Gastrocnemius medialis (tissue), 4 donors: ENCODE results near the gene VEZT. TPM values are rescaled to one million over a fixed set of nuclear protein-coding genes. Genes with fewer than 3 reads are reported as not detected.

ENCODE experiments used
- ATAC-seq, 2 donors: fragments of 150-250 bp; one replicate each; pipeline ENCODE4 v1.9.1; 2016
- DNase-seq, 2 donors: peaks; one replicate each; pipeline ENCODE4 v3.0.0-alpha.2; 2019
- H3K27ac ChIP-seq, 4 donors: fragments of 200-600 bp; sonication (generic); 1 replicate in 1 of 4; 2 replicates in 3 of 4; pipeline ENCODE4 v1.5.1; 2016 to 2018; ENCODE audit warnings: mild to moderate bottlenecking in 2 of 4, moderate library complexity in 1 of 4
- H3K27me3 ChIP-seq, 3 donors: fragments of 200-600 bp; sonication (generic) in 2 of 3; 1 replicate in 1 of 3; 2 replicates in 2 of 3; pipeline versions ENCODE4 v1.5.1 to v1.6.0; 2016 to 2019; ENCODE audit warnings: mild to moderate bottlenecking in 1 of 3, moderate library complexity in 1 of 3
- H3K36me3 ChIP-seq, 2 donors: fragments of 200-600 bp; sonication (generic) in 1 of 2; one replicate each; pipeline ENCODE4 v1.5.1; 2017 to 2018
- H3K4me1 ChIP-seq, 2 donors: fragments of 200-600 bp; sonication (generic) in 1 of 2; one replicate each; pipeline ENCODE4 v1.5.1; 2016 to 2017; ENCODE audit warnings: mild to moderate bottlenecking in 2 of 2
- H3K4me3 ChIP-seq, 4 donors: fragments of 200-600 bp; sonication (generic) in 3 of 4; 1 replicate in 1 of 4; 2 replicates in 3 of 4; pipeline ENCODE4 v1.5.1; 2016 to 2019; ENCODE audit warnings: mild to moderate bottlenecking in 2 of 4
- H3K9me3 ChIP-seq, 3 donors: fragments of 200-600 bp; sonication (generic) in 2 of 3; 1 replicate in 1 of 3; 2 replicates in 2 of 3; pipeline ENCODE4 v1.5.1; 2016 to 2019
- CTCF ChIP-seq, 5 experiments: fragments of 450-650 bp in 3 of 5; fragments of 200-600 bp in 2 of 5; sonication (generic) in 2 of 5; IDR thresholded peaks in 4 of 5; conservative IDR thresholded peaks in 1 of 5; 1 replicate in 4 of 5; 2 replicates in 1 of 5; pipeline ENCODE4 v1.5.1; 2016 to 2019; ENCODE audit warnings: antibody characterized with exemption in 5 of 5, mild to moderate bottlenecking in 3 of 5, moderate library complexity in 3 of 5
- POLR2A ChIP-seq, 2 donors: fragments of 450-650 bp; IDR thresholded peaks; one replicate each; pipeline ENCODE4 v1.6.1; 2017; ENCODE audit warnings: antibody characterized with exemption in 2 of 2, mild to moderate bottlenecking in 2 of 2, moderate library complexity in 2 of 2
- in situ Hi-C, 4 donors: fragments of 200-750 bp; cut with MboI; loops; one replicate each; pipeline versions ENCODE4 v1.15.0 to v1.8.0; 2017; ENCODE audit warnings: low sequenced_read_pairs in 4 of 4
- intact Hi-C: fragments of 100-400 bp; cut with DNase I; formaldehyde crosslinking; loops from one replicate; pipeline ENCODE4 v1.15.1; 2023; ENCODE audit warnings: low total_unique reads
- total RNA-seq, 4 donors: library from RNA; depleted of rRNA; stranded (reverse); fragments of >200 nt; gene quantifications; one replicate each; pipeline versions ENCODE4 v1.1.0 to v1.2.3, GENCODE V29; 2016

The VEZT gene
- total RNA-seq, 4 donors from 2014 or later, result 100 to 131 (median 118) TPM

DNA sequence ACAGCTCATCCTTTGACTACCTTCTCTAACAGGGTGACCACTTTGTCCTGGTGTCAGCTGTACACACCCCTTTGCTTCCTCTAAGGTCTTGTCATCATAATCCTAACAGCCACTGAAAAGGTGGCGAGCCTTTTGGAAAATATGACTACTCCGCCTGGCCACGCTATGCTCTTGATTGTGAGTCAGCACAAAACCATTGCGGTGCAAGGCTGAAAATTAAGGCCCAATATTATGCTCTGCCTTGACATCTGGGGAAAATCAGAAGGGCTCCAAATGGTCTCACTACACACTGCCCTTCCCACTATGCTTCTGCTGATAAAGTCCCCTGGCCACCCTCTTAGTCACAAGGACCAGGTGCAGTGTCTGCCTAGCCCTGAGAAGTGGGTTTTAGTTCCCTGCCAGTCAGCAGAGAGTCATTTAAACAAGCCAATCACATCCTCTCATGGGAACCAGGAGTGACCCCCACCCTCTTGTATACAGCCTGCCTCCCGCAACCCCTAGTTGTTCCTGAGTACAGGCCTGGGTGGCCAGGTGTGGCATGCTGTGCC lies 34.7 kb upstream of the VEZT start:
- DNase-seq (no peak), ATAC-seq (no peak)
- Histone ChIP-seq H3K4me1 (no peaks in the 10 kb centered on the region), H3K27ac (no peak overlapping the region), H3K9me3 (no peaks in the 10 kb centered on the region), H3K4me3 (no peak overlapping the region), H3K27me3 (no peaks in the 10 kb centered on the region), H3K36me3 (no peaks in the 10 kb centered on the region)
- in situ Hi-C loops (no loop called here), intact Hi-C loops (no loop called here)
- no peak for TF ChIP-seq POLR2A (IDR thresholded peaks at IDR 0.05)
- no peak for TF ChIP-seq CTCF (IDR thresholded peaks at IDR 0.05 in 4 of 5, conservative IDR thresholded peaks at IDR 0.05 in 1 of 5)

DNA sequence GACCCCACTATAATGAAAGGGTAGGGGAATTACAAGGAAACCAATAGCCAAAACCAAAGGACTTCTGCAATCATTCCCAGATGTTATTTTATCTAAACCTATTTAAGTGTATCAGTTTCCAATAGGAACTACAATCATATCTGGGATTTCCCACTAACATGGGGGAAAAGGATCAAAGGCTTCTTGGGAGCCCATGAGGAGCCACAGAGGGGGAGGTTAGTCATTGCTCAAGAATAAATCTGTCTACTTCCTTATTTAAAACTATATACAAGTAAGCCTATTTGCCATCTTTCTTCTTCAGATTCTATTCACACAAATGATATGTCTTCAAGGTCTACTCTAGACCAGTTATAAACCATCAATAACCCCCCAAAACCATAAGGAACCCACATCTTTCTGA lies 33.5 kb upstream of the VEZT start:
- no peaks in the 10 kb centered on the region for H3K27me3 ChIP-seq
- TF ChIP-seq CTCF (IDR thresholded peaks at IDR 0.05 in 4 of 5, conservative IDR thresholded peaks at IDR 0.05 in 1 of 5) (no peak), POLR2A (IDR thresholded peaks at IDR 0.05) (no peak)
- H3K4me1 ChIP-seq, result no peaks in the 10 kb centered on the region
- no peaks in the 10 kb centered on the region for H3K9me3 ChIP-seq
- no peaks in the 10 kb centered on the region for H3K36me3 ChIP-seq
- DNase-seq, result no peak
- in situ Hi-C loops, result no loop called here
- intact Hi-C loops, result no loop called here
- no peak for ATAC-seq
- no peak overlapping the region for H3K4me3 ChIP-seq
- H3K27ac ChIP-seq, result no peak overlapping the region

DNA sequence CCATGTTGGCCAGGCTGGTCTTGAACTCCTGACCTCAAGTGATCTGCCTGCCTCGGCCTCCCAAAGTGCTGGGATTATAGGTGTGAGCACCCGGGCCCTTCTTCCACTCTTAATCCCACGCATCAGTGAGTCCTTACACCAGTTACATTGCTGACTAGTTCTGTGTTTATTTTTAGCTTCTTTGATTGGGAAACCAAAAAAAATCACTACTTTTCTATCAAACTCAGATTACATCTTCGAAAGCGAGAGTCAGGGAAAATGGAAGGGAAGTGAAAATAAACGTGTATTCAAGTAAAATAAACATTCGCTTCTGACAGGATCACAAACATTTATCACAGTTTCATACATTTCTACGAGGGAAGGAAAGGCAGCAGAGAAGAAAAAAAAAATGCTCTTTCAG lies 32.5 kb upstream of the VEZT start:
- in situ Hi-C loops, result no loop called here

DNA sequence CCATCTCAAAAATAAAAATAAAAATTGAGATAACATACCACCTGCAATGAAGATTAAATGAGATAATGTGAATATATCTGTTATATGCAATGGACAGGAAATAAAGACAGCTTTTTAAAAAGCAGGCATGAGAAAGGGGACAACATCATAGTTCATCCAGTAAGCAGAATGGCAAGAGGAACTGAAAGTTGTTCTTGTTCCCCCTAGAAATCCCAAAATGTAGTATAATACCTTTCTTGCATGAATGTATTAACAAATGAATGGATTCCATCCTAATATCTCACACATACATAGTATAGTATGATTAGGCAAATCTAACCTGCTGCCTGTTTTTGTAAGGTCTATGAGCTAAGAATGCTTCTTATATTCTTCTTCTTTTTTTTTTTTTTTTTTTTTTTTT lies 31.8 kb upstream of the VEZT start:
- H3K27me3 ChIP-seq, result no peaks in the 10 kb centered on the region
- intact Hi-C loops, result no loop called here
- no peak for TF ChIP-seq POLR2A (IDR thresholded peaks at IDR 0.05)
- TF ChIP-seq CTCF (IDR thresholded peaks at IDR 0.05 in 4 of 5, conservative IDR thresholded peaks at IDR 0.05 in 1 of 5), result no peak

More for the DNA sequence above, 32.5 kb upstream of the VEZT start:
- TF ChIP-seq CTCF (IDR thresholded peaks at IDR 0.05 in 4 of 5, conservative IDR thresholded peaks at IDR 0.05 in 1 of 5), result no peak
- no peak for TF ChIP-seq POLR2A (IDR thresholded peaks at IDR 0.05)
- Histone ChIP-seq H3K9me3 (no peaks in the 10 kb centered on the region), H3K27ac (no peak overlapping the region), H3K4me3 (no peak overlapping the region), H3K4me1 (no peaks in the 10 kb centered on the region), H3K27me3 (no peaks in the 10 kb centered on the region), H3K36me3 (no peaks in the 10 kb centered on the region)
- intact Hi-C loops, result no loop called here
- DNase-seq (no peak), ATAC-seq (no peak)

DNA sequence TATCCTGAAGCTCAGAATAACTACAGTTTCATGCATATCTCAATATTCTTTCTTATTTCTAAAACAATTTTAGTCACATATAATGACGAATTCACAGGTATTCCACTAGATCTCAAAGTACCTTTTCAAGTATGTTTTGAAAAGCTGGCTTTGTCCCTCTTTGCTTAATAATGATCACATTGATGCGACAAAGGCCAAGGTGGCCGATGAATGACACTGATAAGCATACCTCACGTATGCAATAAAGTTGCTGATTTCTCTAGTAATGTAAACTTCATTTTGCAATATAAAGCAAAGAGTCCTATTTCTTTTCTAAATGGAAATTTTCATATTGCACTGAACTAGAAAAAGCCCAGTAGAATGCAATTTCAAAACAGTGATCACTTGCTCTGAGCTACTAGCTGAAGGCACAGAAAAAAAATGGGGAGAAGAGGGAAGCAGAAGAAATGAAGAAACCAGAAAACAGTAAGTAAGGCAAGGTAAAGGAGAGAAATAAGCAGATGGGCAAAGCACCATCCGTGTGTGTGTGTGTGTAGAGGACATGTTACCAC lies 29.7 kb upstream of the VEZT start:
- no peak overlapping the region for H3K4me3 ChIP-seq
- no peak for TF ChIP-seq CTCF (IDR thresholded peaks at IDR 0.05 in 4 of 5, conservative IDR thresholded peaks at IDR 0.05 in 1 of 5)
- no peak for TF ChIP-seq POLR2A (IDR thresholded peaks at IDR 0.05)
- in situ Hi-C loops (no loop called here), intact Hi-C loops (no loop called here)
- no peak for DNase-seq
- no peaks in the 10 kb centered on the region for H3K36me3 ChIP-seq
- no peak for ATAC-seq
- no peaks in the 10 kb centered on the region for H3K9me3 ChIP-seq
- no peaks in the 10 kb centered on the region for H3K4me1 ChIP-seq
- no peak overlapping the region for H3K27ac ChIP-seq
- no peaks in the 10 kb centered on the region for H3K27me3 ChIP-seq

More for the DNA sequence above, 31.8 kb upstream of the VEZT start:
- in situ Hi-C loops, result no loop called here
- no peak overlapping the region for H3K27ac ChIP-seq
- H3K9me3 ChIP-seq, result no peaks in the 10 kb centered on the region
- no peaks in the 10 kb centered on the region for H3K36me3 ChIP-seq
- no peak overlapping the region for H3K4me3 ChIP-seq
- no peaks in the 10 kb centered on the region for H3K4me1 ChIP-seq
- ATAC-seq (no peak), DNase-seq (no peak)
